Measurements from ENCODE around the gene TMEM87B. TPM values are rescaled to one million over a fixed set of nuclear protein-coding genes. Genes with fewer than 3 reads are reported as not detected.

Gene TMEM87B
- total RNA-seq, 2 donors from 2014 or later, result 21.5 to 60.7 TPM

GRCh38 chr2:112118148-112118547, 63.1 kb downstream of the TMEM87B start:
- Histone ChIP-seq H3K36me3 (no peaks in the 10 kb centered on the region), H3K4me1 (replicated peaks) (no peaks in the 10 kb centered on the region), H3K27ac (no peak overlapping the region), H3K27me3 (replicated peaks; ENCODE audit: insufficient read depth) (no peaks in the 10 kb centered on the region), H3K9me3 (no peaks in the 10 kb centered on the region), H3K4me3 (no peak overlapping the region)
- TF ChIP-seq CTCF (IDR thresholded peaks at IDR 0.05), result no peak
- no peak for TF ChIP-seq POLR2A (IDR thresholded peaks at IDR 0.05)
- no peak for TF ChIP-seq POLR2AphosphoS5 (IDR thresholded peaks at IDR 0.05)
- DNase-seq (ENCODE audit: low spot score), result no peak
- WGBS, result 92% methylated on average over 4 of the region's 4 CpGs
- intact Hi-C loops (cut with DNase I), result no loop called here

- DNase-seq (ENCODE audit: low spot score), result no peak
- H3K27me3 ChIP-seq (replicated peaks; ENCODE audit: insufficient read depth), result no peaks in the 10 kb centered on the region
- H3K36me3 ChIP-seq, result no peaks in the 10 kb centered on the region
- no peak overlapping the region for H3K4me3 ChIP-seq
- no peaks in the 10 kb centered on the region for H3K4me1 ChIP-seq (replicated peaks)
- TF ChIP-seq POLR2AphosphoS5 (IDR thresholded peaks at IDR 0.05) (no peak), POLR2A (IDR thresholded peaks at IDR 0.05) (no peak), CTCF (IDR thresholded peaks at IDR 0.05) (peak in 3 of 4 experiments; percentile 32 to 65 (median 57))
- H3K27ac ChIP-seq, result no peak overlapping the region
- intact Hi-C loops (cut with DNase I), result loop anchor here (10.0 kb wide), 2 partner anchors 133 to 313 kb away; partner anchors contain the start of genes RGPD8 and ZC3H8
- no peaks in the 10 kb centered on the region for H3K9me3 ChIP-seq
Measured at GRCh38 chr2:112121682-112122254, 66.7 kb downstream of the TMEM87B start.

- TF ChIP-seq POLR2AphosphoS5 (IDR thresholded peaks at IDR 0.05), result no peak
- no peak for TF ChIP-seq CTCF (IDR thresholded peaks at IDR 0.05)
- TF ChIP-seq POLR2A (IDR thresholded peaks at IDR 0.05), result no peak
- Histone ChIP-seq H3K27ac (no peak overlapping the region), H3K4me3 (no peak overlapping the region), H3K36me3 (no peaks in the 10 kb centered on the region), H3K27me3 (replicated peaks; ENCODE audit: insufficient read depth) (no peaks in the 10 kb centered on the region), H3K9me3 (no peaks in the 10 kb centered on the region), H3K4me1 (replicated peaks) (no peaks in the 10 kb centered on the region)
- DNase-seq (ENCODE audit: low spot score), result no peak
- 74% methylated on average over 1 of the region's 1 CpG for WGBS
- intact Hi-C loops (cut with DNase I), result loop anchor here (10.0 kb wide), 2 partner anchors 126 to 306 kb away; partner anchors contain the start of genes RGPD8 and ZC3H8
Measured at GRCh38 chr2:112129060-112129459, 74.0 kb downstream of the TMEM87B start.

GRCh38 chr2:112133344-112133743, 78.3 kb downstream of the TMEM87B start:
- no peak overlapping the region for H3K27ac ChIP-seq
- H3K4me3 ChIP-seq, result no peak overlapping the region
- H3K9me3 ChIP-seq, result no peaks in the 10 kb centered on the region
- H3K27me3 ChIP-seq (replicated peaks; ENCODE audit: insufficient read depth), result no peaks in the 10 kb centered on the region
- intact Hi-C loops (cut with DNase I), result no loop called here
- TF ChIP-seq POLR2AphosphoS5 (IDR thresholded peaks at IDR 0.05) (no peak), CTCF (IDR thresholded peaks at IDR 0.05) (no peak), POLR2A (IDR thresholded peaks at IDR 0.05) (no peak)
- no peaks in the 10 kb centered on the region for H3K36me3 ChIP-seq
- H3K4me1 ChIP-seq (replicated peaks), result no peaks in the 10 kb centered on the region
- DNase-seq (ENCODE audit: low spot score), result no peak

GRCh38 chr2:112134120-112134519, 79.1 kb downstream of the TMEM87B start:
- WGBS, result 74% methylated on average over 4 of the region's 4 CpGs
- intact Hi-C loops (cut with DNase I), result no loop called here
- TF ChIP-seq POLR2A (IDR thresholded peaks at IDR 0.05) (no peak), POLR2AphosphoS5 (IDR thresholded peaks at IDR 0.05) (no peak), CTCF (IDR thresholded peaks at IDR 0.05) (no peak)
- no peaks in the 10 kb centered on the region for H3K27me3 ChIP-seq (replicated peaks; ENCODE audit: insufficient read depth)
- no peaks in the 10 kb centered on the region for H3K4me1 ChIP-seq (replicated peaks)
- H3K36me3 ChIP-seq, result no peaks in the 10 kb centered on the region
- no peak overlapping the region for H3K4me3 ChIP-seq
- no peaks in the 10 kb centered on the region for H3K9me3 ChIP-seq
- DNase-seq (ENCODE audit: low spot score), result no peak
- H3K27ac ChIP-seq, result no peak overlapping the region
